IMR-90 (cell line): ENCODE measurements around the gene SHC2. TPM values are rescaled to one million over a fixed set of nuclear protein-coding genes. Genes with fewer than 3 reads are reported as not detected.

Experiments
- ATAC-seq: fragments of 200-7000 bp; cut with Tn5 transposase; 2 replicates; pipeline ENCODE4 v1.9.1; 2020; ENCODE audit warnings: low read depth, mild to moderate bottlenecking, moderate library complexity
- BruUV-seq: library from RNA; stranded (reverse); fragments of 400-500 nt; replicated peaks from 2 replicates; lab custom pipeline; 2021; lab: Mats Ljungman, UMichigan
- CTCF ChIA-PET: fragments of 300-600 bp; formaldehyde crosslinking; extraction: SDS; loops from one replicate; lab custom pipeline; 2021; ENCODE audit warnings: antibody characterized with exemption; lab: Yijun Ruan, JAX
- POLR2A ChIA-PET: fragments of 300-600 bp; sonication (Branson Sonifier 250); formaldehyde crosslinking; loops from one replicate; lab custom pipeline; 2022; ENCODE audit warnings: antibody characterized with exemption; ENCODE audit not compliant: unreplicated experiment; lab: Charles Lee
- DNase-seq: peaks from one replicate; pipeline ENCODE4 v3.0.0; 2013
- H2AFZ ChIP-seq: replicated peaks from 2 replicates; pipeline ENCODE3; 2013; ENCODE audit warnings: low read length, mild to moderate bottlenecking; ENCODE audit not compliant: poor library complexity
- H2AK5ac ChIP-seq: 2 replicates; pipeline ENCODE4 v1.6.1; 2013; ENCODE audit warnings: low read depth, low read length, inconsistent platforms
- H2AK9ac ChIP-seq: replicated peaks from 2 replicates; pipeline ENCODE3; 2013; ENCODE audit warnings: mild to moderate bottlenecking, low read depth, low read length, moderate library complexity; ENCODE audit not compliant: poor library complexity
- H2BK120ac ChIP-seq: 2 replicates; pipeline ENCODE4 v1.6.1; 2013; ENCODE audit warnings: low read depth, low read length, inconsistent platforms
- H2BK15ac ChIP-seq: 3 replicates; pipeline ENCODE4 v1.6.1; 2013; ENCODE audit warnings: low read depth, low read length, inconsistent platforms
- H2BK20ac ChIP-seq: 2 replicates; pipeline ENCODE4 v1.6.1; 2013; ENCODE audit warnings: low read depth, mild to moderate bottlenecking, inconsistent platforms, low read length, moderate library complexity
- H2BK5ac ChIP-seq: 2 replicates; pipeline ENCODE4 v1.6.1; 2013; ENCODE audit warnings: mild to moderate bottlenecking, low read depth, low read length, inconsistent platforms; ENCODE audit not compliant: poor library complexity, severe bottlenecking
- H3K14ac ChIP-seq: replicated peaks from 2 replicates; pipeline ENCODE4 v1.6.1; 2013; ENCODE audit warnings: low read depth, low read length, inconsistent platforms
- H3K18ac ChIP-seq: 2 replicates; pipeline ENCODE4 v1.6.1; 2013; ENCODE audit warnings: low read depth, low read length, control low read depth
- H3K23ac ChIP-seq: 2 replicates; pipeline ENCODE4 v1.6.1; 2013; ENCODE audit warnings: low read depth, low read length, inconsistent platforms
- H3K27ac ChIP-seq: 2 replicates; pipeline ENCODE4 v1.5.1; 2013; ENCODE audit warnings: mild to moderate bottlenecking, control low read depth, low read length; ENCODE audit not compliant: insufficient read depth
- H3K27me3 ChIP-seq: 2 replicates; pipeline ENCODE4 v1.6.1; 2013; ENCODE audit warnings: low read length; ENCODE audit not compliant: control insufficient read depth, insufficient read depth
- H3K36me3 ChIP-seq: 2 replicates; pipeline ENCODE4 v1.6.1; 2013; ENCODE audit warnings: low read length, mixed read lengths; ENCODE audit not compliant: control insufficient read depth, insufficient read depth
- H3K4ac ChIP-seq: 2 replicates; pipeline ENCODE4 v1.6.1; 2013; ENCODE audit warnings: low read depth, low read length, inconsistent platforms
- H3K4me1 ChIP-seq: 2 replicates; pipeline ENCODE4 v1.6.1; 2013; ENCODE audit warnings: low read length, mixed read lengths; ENCODE audit not compliant: control insufficient read depth, insufficient read depth
- H3K4me2 ChIP-seq: 2 replicates; pipeline ENCODE4 v1.6.1; 2013; ENCODE audit warnings: low read depth, mild to moderate bottlenecking, control low read depth, low read length, moderate library complexity
- H3K4me3 ChIP-seq: 2 replicates; pipeline ENCODE4 v1.5.1; 2013; ENCODE audit warnings: low read depth, mild to moderate bottlenecking, control low read depth, low read length, moderate library complexity; ENCODE audit not compliant: insufficient read depth
- H3K56ac ChIP-seq: 2 replicates; pipeline ENCODE4 v1.6.1; 2013; ENCODE audit warnings: low read length, inconsistent platforms; ENCODE audit not compliant: insufficient read depth; ENCODE audit errors: extremely low read depth
- H3K79me1 ChIP-seq, 2 experiments: 2 replicates each; pipeline ENCODE4 v1.6.1; 2013; ENCODE audit warnings: low read length in 2 of 2, inconsistent platforms in 1 of 2, low read depth in 1 of 2
- H3K9ac ChIP-seq: 2 replicates; pipeline ENCODE4 v1.6.1; 2013; ENCODE audit warnings: low read depth, low read length, control low read depth
- H3K9me1 ChIP-seq: 2 replicates; pipeline ENCODE4 v1.6.1; 2013; ENCODE audit warnings: low read length, inconsistent platforms; ENCODE audit not compliant: insufficient read depth
- H3K9me3 ChIP-seq: 2 replicates; pipeline ENCODE4 v1.6.1; 2013; ENCODE audit warnings: low read length; ENCODE audit not compliant: control insufficient read depth, insufficient read depth
- H4K20me1 ChIP-seq: 2 replicates; pipeline ENCODE4 v1.6.1; 2013; ENCODE audit warnings: low read length, inconsistent platforms; ENCODE audit not compliant: insufficient read depth
- H4K5ac ChIP-seq: 2 replicates; pipeline ENCODE4 v1.6.1; 2013; ENCODE audit warnings: mild to moderate bottlenecking, low read depth, low read length, control low read depth
- H4K8ac ChIP-seq, 2 experiments: 2 replicates each; pipeline ENCODE4 v1.6.1; 2013; ENCODE audit warnings: low read depth in 2 of 2, low read length in 2 of 2, control low read depth in 1 of 2, inconsistent platforms in 1 of 2
- H4K91ac ChIP-seq: 2 replicates; pipeline ENCODE4 v1.6.1; 2013; ENCODE audit warnings: low read depth, low read length, inconsistent platforms; ENCODE audit not compliant: insufficient read depth
- CEBPB ChIP-seq: IDR thresholded peaks from 2 replicates; pipeline ENCODE4 v1.6.1; 2012; ENCODE audit warnings: low read depth, low read length, improper control_type of control experiment
- CHD1 ChIP-seq: IDR thresholded peaks from 2 replicates; pipeline ENCODE4 v1.6.1; 2012; ENCODE audit warnings: low read depth, low read length, improper control_type of control experiment
- MAFK ChIP-seq: IDR thresholded peaks from 2 replicates; pipeline ENCODE4 v1.6.1; 2012; ENCODE audit warnings: low read depth, low read length, improper control_type of control experiment
- MAZ ChIP-seq: IDR thresholded peaks from 2 replicates; pipeline ENCODE4 v1.6.1; 2012; ENCODE audit warnings: low read depth, mild to moderate bottlenecking, low read length, improper control_type of control experiment, moderate library complexity, borderline replicate concordance
- MXI1 ChIP-seq: IDR thresholded peaks from 2 replicates; pipeline ENCODE4 v1.6.1; 2012; ENCODE audit warnings: low read depth, mild to moderate bottlenecking, low read length, moderate library complexity, borderline replicate concordance
- NFE2L2 ChIP-seq: fragments of 150-350 bp; IDR thresholded peaks from 2 replicates; pipeline ENCODE4 v1.6.1; 2016; ENCODE audit warnings: low read depth, mild to moderate bottlenecking, low read length
- POLR2A ChIP-seq: IDR thresholded peaks from 2 replicates; pipeline ENCODE4 v1.6.1; 2012; ENCODE audit warnings: mild to moderate bottlenecking, low read depth, low read length
- RFX5 ChIP-seq: IDR thresholded peaks from 2 replicates; pipeline ENCODE4 v1.8.0; 2012; ENCODE audit warnings: low read depth, mild to moderate bottlenecking, low read length, moderate library complexity
- SMC3 ChIP-seq: fragments of 150-350 bp; IDR thresholded peaks from 2 replicates; pipeline ENCODE4 v1.6.1; 2016; ENCODE audit warnings: low read depth, mild to moderate bottlenecking, antibody characterized with exemption, low read length, moderate library complexity
- WGBS, 2 experiments: methylation state at CpG; one replicate each; pipeline versions ENCODE4 v1.1.5 to v1.1.7; 2013; ENCODE audit warnings: missing lambda C conversion rate in 2 of 2; ENCODE audit not compliant: insufficient read length in 1 of 2; ENCODE audit errors: extremely low coverage in 2 of 2; 5-methylcytosine and 5-hydroxymethylcytosine counted together
- dilution Hi-C: fragments of 300-500 bp; cut with HindIII; formaldehyde crosslinking; loops from one replicate; pipeline ENCODE4 v1.14.3; 2018; ENCODE audit warnings: low sequenced_read_pairs; ENCODE audit not compliant: unreplicated experiment
- in situ Hi-C: fragments of 300-500 bp; cut with MboI; formaldehyde crosslinking; loops from 3 replicates; pipeline ENCODE4 v1.14.3; 2019; ENCODE audit warnings: low sequenced_read_pairs, inconsistent platforms, mixed read lengths
- intact Hi-C: fragments of 100-400 bp; cut with micrococcal nuclease; formaldehyde crosslinking; loops from 2 replicates; pipeline ENCODE4 v1.10.0; 2022
- polyA plus RNA-seq, 3 experiments: library from polyadenylated mRNA; depleted of rRNA; stranded (reverse); fragments of >200 nt; gene quantifications; 2 replicates each; pipeline ENCODE4 v1.2.3, GENCODE V29; 2012; ENCODE audit warnings: low replicate concordance in 1 of 3
- total RNA-seq: library from RNA; depleted of rRNA; stranded (reverse); fragments of >200 nt; gene quantifications from 2 replicates; pipeline ENCODE4 v1.2.3, GENCODE V29; 2012
- TF ChIP-seq, protein P1 (sequence below): fragments of 150-350 bp; IDR thresholded peaks from 2 replicates; pipeline ENCODE4 v1.6.1; 2017; ENCODE audit warnings: mild to moderate bottlenecking, antibody characterized with exemption, low read length, low read depth
- TF ChIP-seq, protein P2 (sequence below): fragments of 150-350 bp; IDR thresholded peaks from 2 replicates; pipeline ENCODE4 v1.6.1; 2016; ENCODE audit warnings: low read depth, mild to moderate bottlenecking, low read length, moderate library complexity, borderline replicate concordance

SHC2 gene
- total and polyA plus RNA-seq, 2 of the 4 experiments (the other 2 are of a cell fraction): 0.68 TPM; not detected in 1

- no peak overlapping the region for H3K23ac ChIP-seq
- WGBS, 2 experiments: no CpG with 5 or more reads among the region's 15 CpGs
- no peak overlapping the region for H2AK9ac ChIP-seq
- H2BK120ac ChIP-seq: no peak overlapping the region
- H3K56ac ChIP-seq: no peak overlapping the region
- TF ChIP-seq NFE2L2 (no peak), SMC3 (no peak), MXI1 (no peak), MAFK (no peak), POLR2A (no peak), RFX5 (no peak), MAZ (no peak), CHD1 (no peak), CEBPB (no peak)
- TF ChIP-seq, protein P1, sequence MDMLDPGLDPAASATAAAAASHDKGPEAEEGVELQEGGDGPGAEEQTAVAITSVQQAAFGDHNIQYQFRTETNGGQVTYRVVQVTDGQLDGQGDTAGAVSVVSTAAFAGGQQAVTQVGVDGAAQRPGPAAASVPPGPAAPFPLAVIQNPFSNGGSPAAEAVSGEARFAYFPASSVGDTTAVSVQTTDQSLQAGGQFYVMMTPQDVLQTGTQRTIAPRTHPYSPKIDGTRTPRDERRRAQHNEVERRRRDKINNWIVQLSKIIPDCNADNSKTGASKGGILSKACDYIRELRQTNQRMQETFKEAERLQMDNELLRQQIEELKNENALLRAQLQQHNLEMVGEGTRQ: no peak
- TF ChIP-seq, protein P2, sequence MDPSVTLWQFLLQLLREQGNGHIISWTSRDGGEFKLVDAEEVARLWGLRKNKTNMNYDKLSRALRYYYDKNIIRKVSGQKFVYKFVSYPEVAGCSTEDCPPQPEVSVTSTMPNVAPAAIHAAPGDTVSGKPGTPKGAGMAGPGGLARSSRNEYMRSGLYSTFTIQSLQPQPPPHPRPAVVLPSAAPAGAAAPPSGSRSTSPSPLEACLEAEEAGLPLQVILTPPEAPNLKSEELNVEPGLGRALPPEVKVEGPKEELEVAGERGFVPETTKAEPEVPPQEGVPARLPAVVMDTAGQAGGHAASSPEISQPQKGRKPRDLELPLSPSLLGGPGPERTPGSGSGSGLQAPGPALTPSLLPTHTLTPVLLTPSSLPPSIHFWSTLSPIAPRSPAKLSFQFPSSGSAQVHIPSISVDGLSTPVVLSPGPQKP: no peak
- H2AK5ac ChIP-seq: no peak overlapping the region
- no peak overlapping the region for H3K27ac ChIP-seq
- no peaks in the 10 kb centered on the region for H3K36me3 ChIP-seq
- no peak overlapping the region for H3K18ac ChIP-seq
- DNase-seq (no peak), ATAC-seq (no peak)
- in situ Hi-C loops (no loop called here), dilution Hi-C loops (no loop called here), intact Hi-C loops (no loop called here)
- H3K14ac ChIP-seq: no peak overlapping the region
- no peak overlapping the region for H4K91ac ChIP-seq
- H3K4me3 ChIP-seq: no peak overlapping the region
- H2AFZ ChIP-seq: no peak overlapping the region
- H3K9me3 ChIP-seq: no peaks in the 10 kb centered on the region
- no peaks in the 10 kb centered on the region for H3K4me1 ChIP-seq
- H4K8ac ChIP-seq: no peak overlapping the region
- no peaks in the 10 kb centered on the region for H3K79me1 ChIP-seq
- no TSS peak for BruUV-seq
- no peak overlapping the region for H2BK15ac ChIP-seq
- no peak overlapping the region for H3K4ac ChIP-seq
- H3K4me2 ChIP-seq: no peak overlapping the region
- no peaks in the 10 kb centered on the region for H4K20me1 ChIP-seq
- ChIA-PET POLR2A (no interaction called here), CTCF (no interaction called here)
- peaks cover 4% of the 10 kb centered on the region; the same call in 1 of the 2 replicates for H3K27me3 ChIP-seq
- H3K9me1 ChIP-seq: no peaks in the 10 kb centered on the region
- H4K5ac ChIP-seq: no peak overlapping the region
- no peak overlapping the region for H2BK5ac ChIP-seq
- no peak overlapping the region for H2BK20ac ChIP-seq
- no peak overlapping the region for H3K9ac ChIP-seq
Observed at GRCh38 chr19:424546-424945, 36.3 kb downstream of the SHC2 start.
